GM19328 (cell line): ENCODE results near the gene ATP5PD.
"Not testable (repeated sequence)": the region's sequence is repeated elsewhere in the genome, so short reads cannot be mapped to it uniquely, and the experiment has no call there.

Experiments used
- ATAC-seq: cut with Tn5 transposase; IDR thresholded peaks from one replicate; pipeline ENCODE4 v1.9.1; 2021; ENCODE audit warnings: mild to moderate bottlenecking, moderate library complexity; ENCODE audit not compliant: unreplicated experiment

ATP5PD gene

DNA sequence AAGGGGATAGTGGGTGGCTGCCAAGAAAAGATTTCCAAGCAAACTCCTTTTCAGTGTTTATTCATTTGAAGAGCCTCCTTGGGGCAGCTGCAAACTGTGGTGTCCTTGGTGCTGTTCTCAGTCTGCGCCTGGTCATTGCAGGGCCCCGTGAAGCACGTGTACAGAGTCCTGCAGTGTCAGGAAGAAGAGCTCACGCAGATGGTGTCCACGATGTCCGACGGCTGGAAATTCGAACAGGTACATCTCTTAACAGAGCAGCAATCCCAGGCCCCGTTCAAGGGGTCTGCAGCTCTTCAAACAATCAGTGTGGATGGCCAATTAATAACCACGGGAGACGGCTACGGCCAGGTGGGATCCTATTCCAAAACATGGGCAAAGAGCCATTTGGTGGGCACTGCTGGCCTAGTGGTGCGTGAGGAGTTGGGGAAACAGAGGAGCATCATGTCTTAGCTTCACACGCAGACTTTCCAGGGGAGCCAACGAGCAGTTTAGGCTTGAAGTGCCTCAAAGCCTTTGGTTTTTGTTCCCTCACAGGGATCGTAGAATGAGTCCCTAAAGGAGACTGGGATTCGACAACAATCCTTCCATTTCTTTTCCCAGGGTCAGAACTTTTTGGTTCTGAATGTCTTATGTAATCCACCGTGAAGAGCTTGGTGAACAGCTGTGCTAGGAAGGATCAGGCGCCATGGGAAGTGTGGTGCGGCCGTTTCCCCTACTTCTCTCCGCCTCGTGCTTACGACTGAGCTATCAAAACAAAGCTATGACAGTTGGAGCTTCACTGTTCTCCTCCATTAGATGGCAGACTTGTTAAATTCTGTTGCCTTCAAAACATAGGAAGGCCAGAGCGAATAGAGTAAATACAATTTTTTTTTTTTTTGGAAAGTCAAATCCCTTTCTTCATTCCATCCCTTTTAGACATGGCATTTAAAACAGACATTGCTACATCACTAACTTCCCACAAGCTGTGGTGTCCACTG lies 12.9 kb upstream of the ATP5PD start:
- ATAC-seq: no peak

DNA sequence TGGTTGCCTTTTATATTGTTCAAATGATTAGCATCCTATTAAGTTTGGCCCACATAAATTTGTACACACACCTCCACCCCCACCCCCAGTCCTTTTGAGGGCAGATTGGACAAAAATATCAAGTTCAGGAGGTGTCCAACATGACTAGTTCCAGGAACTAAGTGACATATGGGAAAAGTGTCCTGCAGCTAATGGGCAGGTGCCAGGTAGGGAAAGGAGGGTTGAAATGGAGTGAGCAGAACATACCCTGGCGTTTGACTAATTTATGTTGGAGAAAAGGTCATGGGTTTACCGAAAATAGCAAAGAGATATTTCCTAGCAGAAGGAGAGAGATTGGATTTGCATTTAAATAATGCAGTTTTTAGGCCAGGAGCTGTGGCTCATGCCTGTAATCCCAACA lies 5.2 kb upstream of the ATP5PD start:
- no peak for ATAC-seq

DNA sequence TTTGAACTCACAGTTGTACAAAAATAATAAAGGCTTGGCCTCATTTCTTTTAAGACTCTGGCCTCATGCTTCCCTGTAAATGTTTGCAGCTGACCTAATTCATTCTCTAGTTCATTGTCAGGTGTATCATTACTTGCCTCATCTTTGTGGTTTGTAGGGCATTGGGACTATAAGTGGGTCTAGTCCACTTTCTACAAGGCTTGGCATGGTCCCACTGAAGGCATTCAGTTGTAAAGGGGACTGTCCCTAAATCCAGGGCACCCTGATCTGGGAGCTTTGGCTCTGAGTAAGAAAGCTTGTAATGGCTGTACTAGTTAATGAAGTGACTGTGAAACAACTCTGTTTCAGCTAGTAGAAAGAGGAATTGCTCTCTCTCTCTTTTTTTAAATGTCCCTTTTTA lies 2.9 kb upstream of the ATP5PD start:
- no peak for ATAC-seq

DNA sequence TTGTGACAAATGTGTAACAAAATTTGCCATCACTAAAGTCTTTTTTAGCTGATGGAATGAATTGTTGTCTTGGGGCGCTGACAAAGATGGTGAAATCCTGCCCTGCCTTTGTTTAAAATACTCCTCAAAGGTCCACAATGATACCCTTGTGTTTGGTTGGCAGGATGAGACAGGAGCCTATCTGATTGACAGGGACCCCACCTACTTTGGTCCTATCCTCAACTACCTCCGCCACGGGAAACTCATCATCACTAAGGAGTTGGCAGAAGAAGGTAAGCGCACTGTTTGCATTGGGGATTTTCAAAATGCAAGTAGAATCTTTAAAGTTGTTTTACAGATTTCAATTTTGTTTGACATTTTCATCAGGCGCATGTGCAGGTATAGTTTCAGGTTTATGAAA lies 2.3 kb upstream of the ATP5PD start:
- no peak for ATAC-seq

DNA sequence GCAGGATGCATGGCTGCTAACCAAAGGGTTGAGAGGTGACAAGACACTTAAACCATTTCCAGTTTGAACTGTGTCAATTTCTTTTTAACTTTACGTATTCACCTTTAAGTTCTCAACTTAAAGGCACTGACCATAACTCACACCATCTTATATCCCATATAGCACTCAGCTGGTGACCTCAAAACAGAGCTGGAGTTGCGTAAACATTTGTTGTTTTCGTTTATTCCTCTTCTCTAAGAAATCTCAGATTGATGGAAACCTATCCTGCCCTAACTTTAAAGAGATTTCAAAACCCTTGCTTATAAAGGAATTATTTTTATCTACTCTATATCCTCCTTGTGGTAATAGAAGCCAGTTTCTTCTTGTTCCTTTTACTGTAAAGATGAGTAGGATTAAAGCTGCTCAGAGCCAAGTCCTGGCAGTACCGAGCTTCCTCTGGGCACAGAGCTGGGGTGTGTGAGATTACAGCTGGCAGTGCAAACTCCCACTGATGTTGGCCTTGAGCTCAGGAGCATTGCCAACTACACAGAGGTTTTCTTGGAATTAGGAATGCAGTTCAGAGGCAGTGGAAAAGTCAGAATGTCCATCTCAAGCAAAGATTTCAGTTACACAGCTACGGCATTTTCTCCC lies 1.6 kb upstream of the ATP5PD start:
- no peak for ATAC-seq

DNA sequence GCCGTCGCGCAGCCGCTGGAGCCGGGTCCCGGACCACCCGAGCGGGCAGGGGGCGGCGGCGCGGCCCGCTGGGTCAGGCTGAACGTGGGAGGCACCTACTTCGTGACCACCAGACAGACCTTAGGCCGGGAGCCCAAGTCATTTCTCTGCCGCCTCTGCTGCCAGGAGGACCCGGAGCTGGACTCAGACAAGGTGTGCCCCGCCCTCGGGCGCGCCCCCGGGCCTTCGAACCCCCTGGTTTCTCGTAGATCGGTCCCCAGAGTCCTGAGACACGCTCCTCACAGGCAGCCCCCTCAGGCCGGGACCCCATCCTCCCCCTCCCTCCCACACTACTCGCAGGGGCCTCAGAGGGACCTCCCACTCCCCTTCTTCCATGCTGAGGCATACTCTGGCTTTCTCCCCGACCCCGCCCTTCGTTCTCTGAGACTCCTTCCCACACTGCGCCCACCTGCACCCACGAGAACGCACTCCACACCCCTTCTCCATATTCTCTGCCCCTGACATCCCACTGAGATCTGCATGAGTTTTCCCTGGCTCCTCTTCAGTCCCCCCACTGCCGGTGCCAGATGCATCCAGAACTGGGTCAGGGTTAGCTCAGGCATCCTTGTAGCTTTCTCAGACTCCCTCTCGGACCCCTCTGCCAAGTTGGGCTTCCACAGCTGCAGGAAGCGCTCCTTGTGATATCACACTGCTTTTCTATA lies 779 bp upstream of the ATP5PD start:
- peak; percentile 7 for ATAC-seq

DNA sequence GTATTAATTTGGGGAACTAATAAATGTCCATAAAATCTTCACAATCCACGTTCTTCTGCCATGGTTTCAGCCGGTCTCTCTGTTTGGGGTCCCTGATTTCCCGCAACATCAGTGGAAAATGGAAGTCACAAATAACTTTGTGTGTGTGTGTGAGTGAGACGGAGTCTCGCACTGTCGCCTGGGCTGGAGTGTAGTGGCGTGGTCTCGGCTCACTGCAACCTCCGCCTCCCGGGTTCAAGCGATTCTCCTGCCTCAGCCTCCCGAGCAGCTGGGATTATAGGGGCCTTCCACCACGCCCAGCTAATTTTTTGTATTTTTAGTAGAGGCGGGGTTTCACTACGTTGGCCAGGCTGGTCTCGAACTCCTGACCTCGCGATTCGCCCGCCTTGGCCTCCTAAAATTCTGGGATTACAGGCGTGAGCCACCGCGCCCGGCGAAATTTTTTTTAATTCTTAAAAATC lies 793 bp downstream of the ATP5PD start:
- ATAC-seq: not testable (repeated sequence)

DNA sequence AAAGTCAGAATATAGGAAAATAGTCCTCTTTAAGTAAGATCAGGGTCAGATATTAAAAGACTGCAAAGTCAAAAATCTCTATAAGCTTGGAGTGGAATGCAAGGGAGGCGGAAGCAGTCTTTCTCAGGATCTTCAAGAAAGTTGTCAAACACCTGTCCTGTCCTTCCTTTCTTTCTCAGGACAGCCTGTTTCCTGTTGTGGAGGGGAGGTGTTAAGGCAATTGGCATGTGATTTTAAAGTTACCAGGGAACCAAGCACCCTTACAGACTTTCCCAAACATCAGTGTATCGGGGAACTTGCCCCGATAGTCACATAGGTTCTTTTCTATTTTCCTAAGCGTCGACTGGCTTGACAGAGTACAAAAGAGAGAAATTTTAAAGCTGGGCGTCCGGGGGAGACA lies 2.1 kb downstream of the ATP5PD start:
- no peak for ATAC-seq

DNA sequence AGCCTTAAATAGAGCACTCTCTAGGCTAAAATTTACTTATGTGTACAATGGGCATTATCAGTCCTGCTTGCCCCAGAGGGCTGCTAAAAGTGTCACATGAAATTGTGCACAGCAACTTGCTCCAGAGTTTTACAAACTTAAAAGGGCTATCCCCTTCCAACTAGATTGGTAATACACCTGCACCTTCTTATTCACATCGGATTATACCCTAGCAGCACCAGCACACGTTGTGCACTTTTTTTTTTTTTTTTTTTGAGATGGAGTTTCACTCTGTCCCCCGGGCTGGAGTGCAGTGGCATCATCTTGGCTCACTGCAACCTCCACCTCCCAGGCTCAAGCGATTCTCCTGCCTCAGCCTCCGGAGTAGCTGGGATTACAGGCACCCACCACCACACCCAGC lies 3.0 kb downstream of the ATP5PD start:
- not testable (repeated sequence) for ATAC-seq

DNA sequence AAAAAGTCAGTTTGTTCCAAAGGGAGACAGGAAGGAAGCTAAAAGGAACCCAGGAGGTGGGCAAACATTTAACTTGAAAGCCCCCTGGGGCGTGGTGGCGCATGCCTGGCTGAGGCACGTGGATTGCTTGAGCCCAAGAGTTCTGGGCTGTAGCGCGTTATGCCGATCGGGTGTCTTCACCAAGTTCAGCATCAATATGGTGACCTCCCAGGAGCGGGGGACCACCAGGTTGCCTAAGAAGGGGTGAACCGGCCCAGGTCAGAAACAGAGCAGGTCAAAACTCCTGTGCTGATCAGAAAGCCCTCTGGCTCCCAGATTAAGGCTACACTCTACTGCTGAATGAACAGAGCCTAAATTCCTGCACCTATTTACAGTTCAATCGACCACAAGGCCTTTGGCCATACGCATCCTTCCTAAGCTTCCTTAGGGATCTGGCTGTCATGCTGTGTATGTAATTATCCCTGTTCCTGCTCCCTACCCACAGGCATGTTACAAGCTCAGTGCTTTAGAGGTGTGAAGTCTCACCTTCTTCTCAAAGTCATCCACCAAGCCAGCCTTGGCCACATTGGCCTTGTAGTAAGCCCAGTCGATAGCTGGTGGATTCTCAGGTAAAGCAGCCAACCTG lies 5.0 kb downstream of the ATP5PD start:
- ATAC-seq: no peak

DNA sequence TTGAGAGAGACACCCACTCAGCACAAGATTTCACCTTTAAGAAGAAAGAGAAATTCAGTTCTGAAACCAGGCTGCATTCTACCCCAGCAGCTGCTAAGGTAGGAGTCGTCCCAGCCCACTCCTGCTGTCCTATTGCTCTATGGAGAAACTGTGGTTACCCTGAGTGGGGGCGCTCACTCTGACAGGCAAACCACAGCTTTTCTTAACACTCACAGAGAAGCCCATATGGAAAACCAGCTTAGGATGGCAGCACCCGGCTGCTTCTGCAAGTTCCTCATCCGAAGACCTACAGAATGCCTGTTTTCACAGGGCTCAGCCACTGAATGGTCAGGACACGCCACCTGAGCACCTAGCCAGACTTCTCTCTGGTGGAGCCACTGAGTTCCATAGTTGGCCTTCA lies 7.5 kb downstream of the ATP5PD start:
- no peak for ATAC-seq

DNA sequence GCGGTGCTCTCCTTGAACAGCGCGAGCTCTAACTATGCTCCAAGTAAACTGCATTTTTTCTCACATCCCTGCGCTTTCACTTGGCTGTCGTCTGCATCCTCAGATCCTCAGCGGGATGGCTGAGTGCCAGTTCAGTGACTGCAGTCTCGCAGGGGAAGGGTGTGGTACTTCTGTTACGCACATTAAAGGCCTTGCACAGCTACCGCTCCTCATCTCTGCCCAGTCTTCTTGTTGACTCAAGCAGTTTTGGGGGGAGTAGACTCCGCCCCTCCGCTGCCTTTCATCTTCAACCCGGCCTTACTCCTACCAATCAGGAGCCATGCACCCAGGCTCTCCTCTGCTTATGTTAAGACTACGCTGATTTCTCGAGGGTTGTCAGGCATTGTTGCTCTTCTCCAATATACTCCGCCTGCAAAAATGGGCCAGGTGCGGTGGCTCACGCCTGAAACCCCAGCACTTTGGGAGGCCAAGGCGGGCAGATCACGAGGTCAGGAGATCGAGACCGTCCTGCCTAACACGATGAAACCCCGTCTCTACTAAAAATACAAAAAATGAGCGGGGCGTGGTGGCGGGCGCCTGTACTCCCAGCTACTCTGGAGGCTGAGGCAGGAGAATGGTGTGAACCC lies 10.0 kb downstream of the ATP5PD start:
- no peak for ATAC-seq

DNA sequence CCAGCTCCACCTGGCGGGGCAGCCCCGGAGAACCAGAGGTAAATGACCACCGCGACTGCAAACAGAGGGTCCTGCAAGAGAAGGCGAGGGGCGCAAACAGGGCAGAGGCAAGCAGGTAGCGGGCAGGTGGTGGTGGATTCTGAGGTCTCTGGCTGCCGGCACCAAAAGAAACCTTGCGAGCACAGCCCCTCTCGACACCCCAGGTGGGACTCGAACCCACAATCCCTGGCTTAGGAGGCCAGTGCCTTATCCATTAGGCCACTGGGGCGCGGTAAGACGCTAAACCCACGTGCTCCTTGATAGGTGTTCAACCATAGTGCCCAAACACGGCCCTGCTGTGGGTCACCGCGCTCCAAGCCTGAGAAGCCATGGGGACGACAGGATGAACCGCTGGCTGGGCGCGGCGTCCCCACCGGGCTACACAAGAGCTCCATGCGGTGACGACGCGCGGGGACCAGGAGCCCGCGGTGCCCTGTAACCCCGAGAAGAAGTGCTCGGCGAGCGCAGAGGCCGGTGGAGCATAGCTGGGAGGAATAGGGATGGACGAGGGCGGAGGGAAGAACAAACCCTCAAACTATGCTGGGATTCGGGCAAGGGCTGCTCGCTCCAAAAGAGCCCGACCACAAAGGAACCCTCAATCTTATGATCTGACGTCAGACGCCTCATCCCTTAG lies 12.4 kb downstream of the ATP5PD start:
- peak; percentile 44 for ATAC-seq

DNA sequence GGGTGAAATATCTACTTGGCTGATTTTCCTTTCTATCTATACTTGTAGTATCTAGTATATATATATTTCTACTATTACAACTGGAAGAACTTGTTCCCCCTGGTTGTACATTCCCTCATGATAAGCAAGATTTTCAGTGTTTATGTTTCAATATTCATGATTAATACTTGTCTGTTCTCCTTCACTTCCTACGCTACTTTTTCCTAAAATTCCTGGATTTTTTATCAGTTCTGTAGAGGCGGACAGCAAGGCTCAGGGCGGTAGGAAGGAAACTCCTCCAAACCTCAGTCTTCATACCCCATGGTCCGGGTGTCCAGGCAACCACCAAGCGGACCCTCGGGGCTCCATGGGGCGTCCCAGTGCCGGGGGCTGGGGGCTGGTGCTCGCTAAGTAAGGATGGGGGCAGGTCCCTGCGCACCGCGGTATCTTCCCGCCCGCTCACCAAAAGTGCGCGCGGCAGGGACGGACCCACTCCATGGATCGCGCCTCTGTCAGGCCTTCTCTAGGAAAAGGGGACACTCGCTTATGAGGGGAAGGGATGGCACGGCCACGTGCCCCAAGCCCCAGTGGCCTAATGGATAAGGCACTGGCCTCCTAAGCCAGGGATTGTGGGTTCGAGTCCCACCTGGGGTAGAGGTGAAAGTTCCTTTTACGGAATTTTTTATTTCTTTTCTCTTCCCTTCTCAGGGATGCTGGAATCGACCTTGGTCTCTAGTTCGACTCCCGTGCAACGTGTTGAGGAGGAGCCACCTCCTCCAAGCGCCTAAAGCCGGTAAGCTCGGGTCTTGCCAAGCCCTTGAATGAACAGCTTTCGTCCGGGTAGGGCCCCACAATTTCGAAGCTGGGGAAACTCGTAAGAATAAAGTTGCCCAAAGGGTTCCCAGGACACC lies 13.2 kb downstream of the ATP5PD start:
- peak; percentile 38 for ATAC-seq

DNA sequence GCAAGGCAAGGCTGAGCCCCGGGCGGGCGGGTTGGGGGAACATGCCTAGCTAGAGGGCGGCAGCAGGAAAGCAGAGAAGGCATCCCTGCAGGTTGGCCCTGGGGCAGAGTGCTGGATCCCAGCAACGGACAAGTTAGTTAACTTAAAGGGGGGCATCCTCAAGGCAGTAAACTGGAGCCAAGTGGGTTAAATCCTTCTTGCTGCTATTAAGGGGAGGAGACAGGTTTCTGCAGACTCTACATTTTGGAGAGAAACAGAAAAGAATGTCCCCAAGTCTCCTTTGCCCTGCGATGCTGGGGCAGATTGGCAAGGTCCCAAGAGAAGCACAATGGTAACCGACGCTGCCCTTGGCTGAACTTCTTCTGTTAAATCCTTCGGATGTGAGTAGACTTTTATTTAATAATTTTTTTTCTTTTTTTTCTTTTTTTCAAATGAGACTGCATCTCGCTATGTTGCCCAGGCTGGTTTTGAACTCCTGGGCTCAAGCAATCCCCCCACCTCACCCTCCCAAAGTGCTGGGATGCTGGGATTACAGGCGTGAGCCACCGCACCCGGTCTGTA lies 14.0 kb downstream of the ATP5PD start:
- ATAC-seq: no peak

DNA sequence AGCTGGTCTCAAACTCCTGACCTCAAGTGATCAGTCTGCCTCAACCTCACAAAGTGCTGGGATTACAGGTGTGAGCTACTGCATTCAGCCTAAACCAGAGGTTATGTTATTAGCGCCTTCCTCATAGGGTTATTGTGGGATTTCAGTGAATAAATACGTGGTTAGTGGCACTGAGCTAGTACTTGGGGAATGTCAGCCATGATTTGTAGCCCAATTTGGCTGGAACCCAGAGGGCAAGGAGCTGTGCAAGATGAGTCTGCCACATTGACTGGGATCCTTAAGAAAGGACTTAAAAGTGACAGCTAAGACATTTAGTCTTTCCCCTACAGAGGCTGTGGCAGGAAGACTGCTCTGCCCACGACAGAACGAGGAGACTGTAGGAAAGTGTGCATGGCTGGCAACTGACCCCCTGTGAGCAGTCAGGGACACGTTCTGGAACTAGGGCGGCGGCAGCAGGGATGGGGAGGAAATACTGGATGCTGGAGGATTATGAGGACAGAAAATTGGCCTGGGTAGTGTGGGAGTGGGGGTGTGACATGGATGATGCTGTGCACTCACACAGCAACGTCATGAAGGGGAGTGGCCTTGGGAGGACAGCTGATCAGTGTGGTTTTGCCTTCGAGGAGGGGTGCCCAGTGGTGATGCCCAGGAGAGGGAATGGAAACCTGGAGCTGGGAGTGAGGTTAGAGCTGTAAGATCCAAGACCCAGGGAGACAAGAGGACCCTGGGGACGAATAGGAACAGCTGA lies 14.6 kb downstream of the ATP5PD start:
- ATAC-seq: no peak

DNA sequence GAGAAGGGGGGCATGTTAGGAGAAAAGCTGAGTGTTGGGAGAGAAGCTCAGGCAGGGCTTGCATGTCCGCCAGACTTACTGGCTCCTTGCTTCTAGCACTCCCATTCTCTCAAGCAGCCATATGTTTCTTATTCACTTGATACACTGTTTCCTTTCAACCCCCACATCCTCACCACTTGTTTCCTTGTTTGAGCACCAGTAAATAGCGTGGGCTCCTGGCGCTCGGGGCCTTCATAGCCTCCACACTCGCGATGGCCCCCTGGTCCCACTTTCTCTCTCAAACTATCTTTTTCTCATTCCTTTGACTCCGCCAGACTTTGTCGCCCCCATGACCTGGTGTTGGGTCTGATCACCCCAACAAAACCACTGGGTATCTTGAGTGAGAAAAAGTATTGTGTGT lies 16.6 kb downstream of the ATP5PD start:
- ATAC-seq: no peak

DNA sequence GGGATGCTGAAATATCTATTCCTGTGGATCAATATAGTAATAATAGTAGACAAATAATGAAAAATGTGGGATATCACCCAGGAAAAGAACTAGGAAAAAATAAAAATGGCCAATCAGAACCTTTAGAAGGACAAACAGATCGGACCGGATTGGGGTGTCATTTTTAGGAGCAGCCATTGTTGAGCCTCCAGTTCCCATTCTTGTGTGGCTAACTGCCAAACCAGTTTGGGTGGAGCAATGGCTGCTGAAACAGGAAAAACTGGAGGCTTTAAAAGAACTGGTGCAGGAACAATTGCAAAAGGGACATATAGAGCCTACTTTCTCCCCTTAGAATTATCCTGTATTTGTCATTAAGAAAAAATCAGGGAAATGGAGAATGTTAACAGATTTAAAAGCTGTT lies 20.1 kb downstream of the ATP5PD start:
- ATAC-seq: not testable (repeated sequence)
